Amniotic stem cell (primary cell): ENCODE data around the gene CDH4.

Experiments
- DNase-seq: peaks from one replicate; lab custom pipeline; 2025; lab: John Stamatoyannopoulos, UW

Gene CDH4

GRCh38 chr20:61765871-61766654 lies 514.0 kb downstream of the CDH4 start:
- no peak for DNase-seq

DNA sequence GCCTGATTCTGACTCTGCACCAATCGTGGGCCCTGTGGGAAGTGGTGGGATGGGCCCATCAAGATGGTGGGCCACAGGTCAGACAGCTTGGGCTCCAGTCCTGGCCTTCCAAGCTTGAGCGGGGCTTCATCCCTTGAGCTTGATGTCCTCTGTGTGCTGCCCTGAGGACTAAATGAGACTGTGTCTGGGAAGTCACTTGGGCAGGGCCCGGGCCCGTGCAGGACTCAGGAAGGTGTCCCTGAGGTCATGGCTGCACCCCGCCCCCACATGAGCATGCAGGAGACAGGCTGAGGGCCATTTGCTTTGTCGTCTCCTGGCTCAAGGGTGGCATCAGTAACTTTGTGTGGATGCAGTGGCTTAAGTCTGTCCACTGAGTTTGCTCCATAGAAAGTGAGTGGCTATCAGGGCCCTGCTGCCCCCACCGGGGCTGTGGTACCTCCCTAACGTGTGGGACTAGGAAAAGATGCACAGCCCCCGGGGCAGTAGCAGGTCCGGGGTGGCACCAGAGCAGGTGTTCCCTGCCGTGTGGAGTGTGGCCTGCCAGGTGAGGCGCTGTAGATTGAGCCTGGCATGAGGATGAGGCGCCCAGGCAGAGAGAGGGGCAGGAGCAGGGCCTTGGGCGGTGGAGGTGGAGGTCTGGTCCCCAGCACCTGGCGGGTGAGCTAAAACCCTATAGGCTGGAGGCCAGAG lies 515.0 kb downstream of the CDH4 start:
- no peak for DNase-seq

DNA sequence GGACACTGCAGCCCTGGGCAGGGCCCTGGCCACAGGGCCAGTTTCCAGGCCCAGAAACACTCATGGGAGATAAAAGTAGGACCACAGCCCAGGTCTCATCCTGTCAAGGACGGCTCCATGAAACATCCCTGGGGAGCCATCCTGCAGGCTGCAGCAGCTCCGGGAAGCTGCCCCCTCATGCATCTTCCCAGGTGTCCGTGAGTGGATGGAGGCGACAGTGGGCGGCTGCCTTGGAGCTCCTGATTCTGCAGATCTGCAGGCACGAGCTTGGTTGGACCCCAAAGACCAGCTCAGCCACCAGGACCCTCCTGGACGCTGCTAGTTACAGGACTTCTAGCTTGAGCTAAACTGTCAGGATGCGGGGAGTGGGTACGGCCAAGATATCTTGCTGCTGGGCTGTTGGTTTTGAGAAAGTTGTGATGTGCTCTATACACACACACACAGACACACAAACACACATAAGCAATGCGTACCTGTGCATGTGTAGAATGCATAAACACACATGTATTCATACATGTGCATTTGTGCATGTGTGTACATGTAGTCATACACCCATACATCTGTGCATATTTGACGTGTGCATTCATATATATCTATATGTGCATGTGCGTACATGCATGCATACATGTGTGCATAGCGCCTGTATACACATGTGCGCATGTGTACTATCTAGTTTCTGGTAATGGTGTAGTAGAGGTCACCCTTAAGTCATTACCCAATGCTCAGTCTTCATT lies 515.9 kb downstream of the CDH4 start:
- DNase-seq = no peak

GRCh38 chr20:61768571-61769285 lies 516.7 kb downstream of the CDH4 start:
- DNase-seq = no peak

- DNase-seq = no peak
These were observed 517.3 kb downstream of the CDH4 start for GRCh38 chr20:61769286-61769832.

DNA sequence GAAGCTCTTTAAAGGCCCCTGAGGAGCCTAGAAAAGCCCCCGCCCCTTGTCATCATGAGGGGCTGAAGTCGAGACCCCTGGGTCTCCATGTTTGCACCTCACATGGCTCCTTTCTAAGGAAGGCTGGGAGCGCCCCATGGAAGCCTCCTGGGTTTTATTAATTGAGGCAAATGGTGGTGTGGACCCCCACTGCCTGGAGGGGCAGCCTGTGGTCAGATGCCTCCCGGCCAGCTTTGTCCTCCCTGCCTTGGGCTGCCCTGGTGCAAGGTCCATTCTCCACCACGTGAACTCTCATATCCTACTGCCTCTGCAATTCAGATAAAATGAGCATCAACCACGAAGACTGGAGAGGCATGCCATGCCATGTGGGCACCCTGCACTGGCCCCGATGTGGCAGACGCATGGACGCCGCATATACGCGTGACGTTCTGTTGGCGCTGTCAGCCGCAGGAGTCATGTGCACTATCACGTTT lies 518.1 kb downstream of the CDH4 start:
- DNase-seq = no peak

DNA sequence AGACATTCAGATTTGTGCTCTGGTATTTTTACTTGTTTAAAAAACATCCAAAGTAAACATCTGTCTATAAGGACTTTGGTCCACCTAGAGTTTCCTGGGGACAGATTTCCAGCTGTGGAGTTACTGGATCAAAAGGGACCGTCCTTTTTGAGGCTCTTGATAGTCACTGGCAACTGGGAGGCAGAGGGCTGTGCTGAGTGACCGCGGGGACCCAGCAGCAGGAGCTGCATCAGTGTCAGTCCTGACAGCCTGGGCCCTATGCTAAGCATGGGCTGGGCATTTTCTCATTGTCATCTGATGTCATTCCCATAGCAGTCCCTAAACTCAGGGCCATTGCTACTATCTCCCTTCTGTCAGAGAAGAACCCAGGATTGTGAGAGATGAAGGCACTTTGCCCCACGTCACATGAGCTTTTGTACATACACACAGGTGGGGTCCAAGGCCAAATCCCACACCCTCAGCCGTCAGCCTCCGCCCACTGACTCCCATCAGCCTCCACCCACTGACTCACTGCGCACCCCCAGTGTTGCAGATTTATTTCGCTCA lies 519.8 kb downstream of the CDH4 start:
- DNase-seq = no peak

DNA sequence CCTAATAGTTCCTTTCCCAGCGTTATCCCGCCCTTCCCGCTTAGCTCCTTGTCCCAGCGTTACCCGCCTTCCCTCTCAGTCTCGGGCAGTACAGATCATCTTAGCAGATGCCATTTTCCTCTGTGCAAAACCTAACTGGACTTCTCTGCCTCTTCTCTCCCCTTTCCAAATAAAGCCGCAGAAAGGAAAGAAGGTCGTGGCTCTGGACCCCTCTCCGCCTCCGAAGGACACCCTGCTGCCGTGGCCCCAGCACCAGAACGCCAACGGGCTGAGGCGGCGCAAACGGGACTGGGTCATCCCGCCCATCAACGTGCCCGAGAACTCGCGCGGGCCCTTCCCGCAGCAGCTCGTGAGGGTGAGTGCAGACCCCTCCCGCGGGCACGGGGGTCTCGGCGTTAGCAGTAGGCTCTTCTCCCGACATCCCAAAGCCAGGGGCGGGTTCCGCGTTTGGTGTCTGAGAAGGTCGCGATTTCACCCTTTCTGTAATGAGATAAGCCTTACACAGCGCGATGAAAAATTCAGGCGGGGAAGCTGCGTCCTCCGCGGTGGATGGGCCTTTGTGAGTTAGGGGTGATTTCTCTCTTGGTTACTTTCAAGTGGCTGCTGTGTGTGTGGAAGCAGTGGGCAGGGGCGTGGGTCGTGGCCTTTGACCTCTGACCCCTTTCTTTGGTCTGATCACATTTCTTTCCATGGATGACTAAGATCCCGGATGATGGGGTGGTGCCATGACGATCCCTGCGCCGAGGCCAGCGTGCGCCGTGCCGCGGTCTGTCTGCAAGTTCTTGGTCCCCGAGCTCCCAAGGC lies 521.0 kb downstream of the CDH4 start:
- no peak for DNase-seq

- no peak for DNase-seq
These were observed 522.0 kb downstream of the CDH4 start for GRCh38 chr20:61773926-61774587.

GRCh38 chr20:61775423-61775822 lies 523.4 kb downstream of the CDH4 start:
- DNase-seq = no peak

GRCh38 chr20:61776491-61777075 lies 524.5 kb downstream of the CDH4 start:
- DNase-seq = no peak

DNA sequence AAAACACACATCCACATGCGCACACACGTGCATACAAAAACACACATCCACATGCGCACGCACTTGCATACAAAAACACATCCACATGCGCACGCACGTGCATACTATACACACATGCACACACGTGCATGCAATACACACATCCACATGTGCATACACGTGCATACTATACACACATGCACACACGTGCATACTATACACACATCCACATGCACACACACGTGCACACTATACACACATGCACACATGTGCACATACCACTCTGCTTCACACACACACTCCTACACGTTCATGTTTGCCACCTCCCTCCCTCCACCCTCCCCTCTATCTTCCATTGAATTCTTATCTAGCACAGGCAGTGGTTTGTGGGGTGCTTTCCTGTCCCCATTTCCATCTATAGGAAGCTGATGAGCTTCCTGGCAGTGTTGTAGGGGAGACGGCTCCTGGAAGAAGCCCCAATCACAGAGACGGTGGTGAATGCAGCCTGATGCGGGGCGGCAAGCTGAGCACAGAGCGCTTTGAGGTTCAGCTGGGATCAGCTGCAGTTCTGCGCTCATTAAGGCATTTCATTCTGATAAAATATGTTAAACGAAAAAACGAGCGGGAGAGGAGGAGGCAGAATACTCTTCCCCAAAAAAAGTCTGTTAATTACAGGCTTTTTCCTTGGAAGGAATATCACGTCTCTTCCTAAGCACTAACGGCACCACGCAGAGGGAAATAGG lies 525.9 kb downstream of the CDH4 start:
- no peak for DNase-seq

GRCh38 chr20:61778495-61778863 lies 526.4 kb downstream of the CDH4 start:
- no peak for DNase-seq

- DNase-seq = no peak
These were observed 527.3 kb downstream of the CDH4 start for GRCh38 chr20:61779176-61779965.

GRCh38 chr20:61780066-61780465 lies 528.0 kb downstream of the CDH4 start:
- no peak for DNase-seq

DNA sequence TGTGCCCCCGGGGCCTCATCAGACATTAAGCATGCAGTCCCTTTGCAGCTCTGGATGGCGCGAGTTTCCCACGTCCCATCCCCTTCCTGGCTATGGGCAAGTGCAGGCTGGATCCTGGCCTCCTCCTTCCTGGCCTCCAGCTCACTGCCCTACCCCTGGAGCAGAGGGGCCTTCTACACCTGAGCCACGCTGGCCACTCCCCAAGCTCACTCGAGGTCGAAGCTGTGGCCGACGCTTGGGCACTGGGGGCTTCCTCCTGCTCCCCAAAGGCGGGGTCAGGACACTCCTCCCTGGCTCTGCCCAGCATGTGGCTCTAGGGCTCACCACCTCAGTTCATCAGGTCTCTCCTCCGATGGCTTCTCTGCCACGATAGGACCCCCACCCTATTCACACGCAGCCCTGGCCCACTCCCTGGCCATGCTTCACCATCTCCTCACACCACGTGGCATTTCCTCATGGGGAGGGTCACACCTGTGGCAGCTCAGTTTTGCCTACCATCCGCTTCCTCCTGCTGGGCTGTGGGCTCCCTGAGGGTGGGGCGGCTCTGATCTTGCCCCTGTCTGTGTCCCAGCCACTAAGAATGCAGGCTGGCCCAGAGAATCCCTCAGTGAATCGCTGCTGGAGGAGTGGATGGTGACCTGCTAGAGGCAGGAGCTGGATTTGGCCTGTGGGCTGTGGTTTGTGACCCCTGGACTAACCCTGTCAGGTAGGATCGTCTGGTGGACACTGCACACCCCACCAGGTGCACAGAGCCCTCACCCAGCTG lies 532.9 kb downstream of the CDH4 start:
- no peak for DNase-seq

DNA sequence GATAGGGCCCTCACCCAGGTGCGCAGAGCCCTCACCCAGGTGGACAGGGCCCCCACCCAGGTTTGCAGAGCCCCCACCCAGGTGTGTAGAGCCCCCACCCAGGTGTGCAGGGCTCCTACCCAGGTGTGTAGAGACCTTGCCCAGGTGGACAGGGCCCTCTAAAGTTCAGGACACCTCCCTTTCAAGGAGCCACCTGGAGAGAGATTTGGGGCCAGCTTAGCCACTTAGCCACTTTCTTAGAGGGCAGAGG lies 533.4 kb downstream of the CDH4 start:
- DNase-seq = no peak

DNA sequence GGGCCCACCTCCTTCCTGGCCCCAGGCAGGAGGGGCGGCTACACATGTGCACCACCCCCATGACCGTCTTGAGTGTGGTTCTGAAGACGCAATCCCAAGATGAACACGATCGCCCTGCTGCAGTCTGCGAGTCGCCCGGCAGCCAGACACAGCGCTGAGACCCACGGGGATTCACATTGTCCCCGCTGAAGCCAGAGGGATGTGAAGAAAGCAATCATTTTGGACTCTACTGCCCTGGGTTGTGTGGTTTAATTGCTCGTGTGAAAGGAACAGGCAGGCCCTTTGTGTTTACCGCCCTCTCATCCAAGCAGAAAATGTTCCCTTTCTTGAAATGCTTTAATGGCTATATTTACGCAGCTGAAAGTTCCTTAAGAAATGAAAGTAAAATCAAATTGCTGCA lies 534.2 kb downstream of the CDH4 start:
- no peak for DNase-seq
